GM12891 (cell line): Measurements from ENCODE around the gene ERMARD.

Source experiments
- POLR2A ChIP-seq: IDR thresholded peaks from 2 replicates; pipeline ENCODE4 v1.6.1; 2011; ENCODE audit warnings: low read depth, low read length, control low read depth
- POLR2AphosphoS5 ChIP-seq: IDR thresholded peaks from 2 replicates; pipeline ENCODE4 v1.6.1; 2011; ENCODE audit warnings: low read depth, low read length, control low read depth
- TAF1 ChIP-seq: IDR thresholded peaks from 2 replicates; pipeline ENCODE4 v1.6.1; 2011; ENCODE audit warnings: low read depth, low read length, control low read depth

DNA sequence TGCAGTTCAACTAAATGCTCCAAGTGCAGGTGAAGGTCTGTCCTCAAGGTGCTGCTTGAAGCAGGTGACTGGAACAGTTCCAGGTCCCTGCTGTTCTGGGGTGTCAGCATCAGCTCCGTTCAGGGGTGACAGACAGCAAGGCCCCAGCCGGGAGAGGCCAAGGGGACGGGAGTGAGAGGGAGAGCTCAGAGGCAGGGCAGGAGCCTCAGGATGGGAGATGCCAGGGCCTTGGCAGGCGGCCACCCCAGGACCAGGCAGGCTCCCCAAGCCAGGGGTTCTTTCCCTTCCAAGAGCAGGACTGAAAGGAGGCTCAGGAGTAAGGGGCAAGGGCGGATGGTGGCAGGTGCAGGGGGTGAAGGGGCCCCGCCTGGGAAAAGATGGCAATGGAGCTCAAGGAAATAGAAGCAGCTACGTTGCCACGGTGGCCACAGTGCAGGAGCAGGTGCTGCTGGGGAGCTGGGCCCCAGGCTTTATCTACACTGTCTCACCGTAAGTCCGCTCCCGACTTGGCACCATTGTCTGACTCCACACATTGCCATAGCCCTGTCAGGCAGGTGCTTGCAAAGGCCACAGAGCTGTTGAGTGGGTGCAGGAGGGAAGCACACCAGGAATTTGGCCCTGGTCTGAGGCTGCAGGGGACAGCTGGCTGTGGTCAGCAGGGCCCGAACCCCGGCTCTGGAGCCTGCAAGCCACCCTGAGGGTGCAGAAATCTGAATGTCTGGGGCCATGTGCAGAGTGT is 43.1 kb downstream of the ERMARD start:
- TF ChIP-seq POLR2A (no peak), TAF1 (no peak), POLR2AphosphoS5 (no peak)
